Activated T-cell treated with anti-CD3 and anti-CD28 coated beads, Interleukin-2, amount 50 U/mL, for 72 hours (primary cell): ENCODE results near the gene NSF. TPM values are rescaled to one million over a fixed set of nuclear protein-coding genes. Genes with fewer than 3 reads are reported as not detected.
"Not testable (repeated sequence)": the region's sequence is repeated elsewhere in the genome, so short reads cannot be mapped to it uniquely, and the experiment has no call there.

ENCODE experiments used
- ATAC-seq, 2 donors: fragments of 150-1000 bp; cut with Tn5 transposase; replicated peaks in 1 of 2; 2 replicates each; pipeline ENCODE4 v1.10.0; 2021; ENCODE audit warnings: moderate library complexity in 2 of 2, mild to moderate bottlenecking in 1 of 2
- DNase-seq, 2 donors: peaks; one replicate each; pipeline ENCODE4 v3.0.0; 2021 to 2022; ENCODE audit warnings: mixed read lengths in 1 of 2
- H3K27ac Mint-ChIP-seq: one replicate; pipeline ENCODE4 v1.8.0; 2022; ENCODE audit warnings: mild to moderate bottlenecking, moderate library complexity, mixed read lengths
- H3K27me3 Mint-ChIP-seq: one replicate; pipeline ENCODE4 v1.8.0; 2022; ENCODE audit warnings: low read depth, mixed read lengths
- H3K36me3 Mint-ChIP-seq, 2 donors: one replicate each; pipeline ENCODE4 v1.8.0; 2022; ENCODE audit warnings: mixed read lengths in 2 of 2, mild to moderate bottlenecking in 1 of 2; ENCODE audit not compliant: insufficient read depth in 2 of 2
- H3K4me1 Mint-ChIP-seq: one replicate; pipeline ENCODE4 v1.8.0; 2022; ENCODE audit warnings: low read depth, mixed read lengths
- H3K4me3 Mint-ChIP-seq, 2 donors: one replicate each; pipeline ENCODE4 v1.8.0; 2022; ENCODE audit warnings: mild to moderate bottlenecking in 2 of 2, mixed read lengths in 2 of 2, moderate library complexity in 2 of 2
- H3K9me3 Mint-ChIP-seq, 2 donors: one replicate each; pipeline ENCODE4 v1.8.0; 2022; ENCODE audit warnings: mixed read lengths in 2 of 2
- total RNA-seq, 2 donors: library from RNA; stranded (reverse); gene quantifications; one replicate each; pipeline ENCODE4 v1.2.3, GENCODE V29; 2022

NSF gene
- total RNA-seq, 2 donors from 2014 or later, result 34.3 to 43.1 TPM

DNA sequence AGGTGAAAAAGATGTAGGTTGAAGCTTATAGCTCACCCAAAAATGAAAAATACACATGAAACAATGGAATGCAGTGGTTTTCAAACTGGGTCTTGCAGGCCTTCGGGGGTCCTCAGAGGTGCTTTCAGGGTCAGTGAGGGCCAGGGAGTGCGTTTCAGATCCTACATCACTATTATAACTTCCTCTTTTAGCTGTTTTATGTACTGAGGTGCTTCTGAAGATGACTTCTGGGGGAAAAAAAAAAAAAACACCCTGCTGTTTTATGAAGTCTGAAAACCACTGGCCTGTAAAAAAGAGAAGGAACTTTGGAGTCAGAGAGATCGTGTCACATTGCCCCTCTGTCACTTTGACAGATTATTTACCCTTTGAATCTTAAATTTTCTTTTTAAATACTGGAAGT lies 102.8 kb downstream of the NSF start:
- not testable (repeated sequence) for H3K27me3 Mint-ChIP-seq, H3K36me3 Mint-ChIP-seq, H3K4me3 Mint-ChIP-seq, DNase-seq, H3K27ac Mint-ChIP-seq, H3K9me3 Mint-ChIP-seq, ATAC-seq, H3K4me1 Mint-ChIP-seq

DNA sequence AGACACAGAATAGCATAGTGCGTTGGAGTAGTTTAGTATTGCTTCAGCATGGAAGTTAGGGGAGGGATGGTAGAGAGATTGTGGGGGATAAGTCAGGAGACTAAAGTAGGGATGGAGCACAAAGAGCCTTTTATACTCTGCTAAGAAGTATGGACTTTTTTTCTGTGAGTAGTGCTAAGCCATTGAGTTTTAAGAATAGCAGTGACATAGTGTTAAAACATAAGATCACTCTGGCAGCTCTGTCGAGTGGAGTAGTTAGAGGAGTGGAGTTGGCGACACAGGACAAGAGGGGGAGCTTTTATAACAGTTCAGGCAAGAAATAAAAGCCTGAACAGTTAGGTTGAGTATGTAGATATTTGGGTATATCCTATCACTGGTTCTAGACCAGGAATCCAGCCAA lies 106.1 kb downstream of the NSF start:
- H3K27me3 Mint-ChIP-seq, H3K27ac Mint-ChIP-seq, H3K4me3 Mint-ChIP-seq, H3K9me3 Mint-ChIP-seq, H3K36me3 Mint-ChIP-seq, H3K4me1 Mint-ChIP-seq, ATAC-seq, DNase-seq: not testable (repeated sequence)

DNA sequence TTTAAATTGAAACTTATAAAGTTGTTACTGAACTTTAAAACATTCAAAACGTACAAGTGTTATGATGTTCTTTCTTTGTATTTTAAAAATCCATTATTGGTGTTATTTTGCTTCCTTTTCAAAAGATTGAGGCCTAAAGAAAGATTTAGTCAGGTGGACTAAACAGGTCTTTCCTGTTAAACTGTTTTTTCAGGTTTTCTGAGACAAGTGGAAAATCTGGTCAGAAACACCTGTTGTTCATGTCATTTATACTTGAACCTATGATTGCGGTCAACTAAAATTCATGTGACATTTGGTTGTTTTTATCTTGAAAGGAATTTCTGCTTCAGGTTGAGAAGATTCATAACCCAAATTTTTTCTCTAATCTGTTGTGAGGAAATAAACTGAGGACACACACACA lies 108.5 kb downstream of the NSF start:
- H3K4me1 Mint-ChIP-seq, ATAC-seq, H3K9me3 Mint-ChIP-seq, H3K4me3 Mint-ChIP-seq, DNase-seq, H3K27me3 Mint-ChIP-seq, H3K27ac Mint-ChIP-seq, H3K36me3 Mint-ChIP-seq: not testable (repeated sequence)

DNA sequence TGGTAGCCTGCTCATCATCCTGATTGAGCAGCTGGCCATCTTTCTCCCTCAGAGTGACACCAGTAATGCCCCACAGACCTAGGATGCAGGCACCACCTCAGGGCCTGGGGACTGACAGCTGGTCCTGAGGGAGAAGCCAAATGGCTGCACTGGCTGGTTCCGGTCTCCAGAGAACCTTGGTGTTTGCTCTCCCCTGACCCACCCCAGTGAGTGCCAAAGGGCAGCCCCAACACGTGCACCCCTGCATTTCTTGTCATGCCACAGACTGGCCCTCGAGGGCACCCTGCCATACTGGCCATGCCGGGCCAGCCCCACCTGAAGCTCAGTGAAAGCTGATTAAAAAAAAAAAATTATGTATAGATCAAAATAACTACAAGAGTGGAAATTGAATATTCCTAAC lies 127.5 kb downstream of the NSF start:
- no peak overlapping the region for H3K27ac Mint-ChIP-seq
- DNase-seq (no peak), ATAC-seq (no peak)
- H3K4me1 Mint-ChIP-seq, result no peaks in the 10 kb centered on the region
- no peaks in the 10 kb centered on the region for H3K9me3 Mint-ChIP-seq
- no peaks in the 10 kb centered on the region for H3K27me3 Mint-ChIP-seq
- no peak overlapping the region for H3K4me3 Mint-ChIP-seq
- peaks cover 0 to 4% of the 10 kb centered on the region in 2 donors for H3K36me3 Mint-ChIP-seq

DNA sequence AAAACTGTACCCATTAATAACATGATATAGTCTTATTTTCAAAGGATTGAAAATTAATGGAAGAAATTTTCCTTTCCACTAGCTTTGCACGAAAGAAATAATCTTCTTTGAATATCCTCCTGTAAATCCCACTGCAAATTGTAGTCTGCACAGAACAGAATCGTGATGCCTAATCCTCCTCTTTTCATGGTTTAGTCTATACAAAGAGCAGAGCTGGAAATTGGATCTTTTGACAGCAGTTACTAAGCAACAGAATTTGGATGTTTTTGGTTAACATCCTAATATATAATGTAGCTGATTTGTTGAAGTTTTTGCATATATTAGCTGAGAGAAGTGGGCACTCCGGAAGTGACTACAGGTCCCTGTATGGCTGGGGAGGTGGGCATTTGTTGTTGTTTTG lies 129.4 kb downstream of the NSF start:
- Mint-ChIP-seq H3K27ac (no peak overlapping the region), H3K27me3 (no peaks in the 10 kb centered on the region), H3K4me3 (no peak overlapping the region), H3K4me1 (no peaks in the 10 kb centered on the region), H3K9me3 (no peaks in the 10 kb centered on the region), H3K36me3 (peaks cover 0 to 3% of the 10 kb centered on the region in 2 donors)
- DNase-seq (no peak), ATAC-seq (no peak)

DNA sequence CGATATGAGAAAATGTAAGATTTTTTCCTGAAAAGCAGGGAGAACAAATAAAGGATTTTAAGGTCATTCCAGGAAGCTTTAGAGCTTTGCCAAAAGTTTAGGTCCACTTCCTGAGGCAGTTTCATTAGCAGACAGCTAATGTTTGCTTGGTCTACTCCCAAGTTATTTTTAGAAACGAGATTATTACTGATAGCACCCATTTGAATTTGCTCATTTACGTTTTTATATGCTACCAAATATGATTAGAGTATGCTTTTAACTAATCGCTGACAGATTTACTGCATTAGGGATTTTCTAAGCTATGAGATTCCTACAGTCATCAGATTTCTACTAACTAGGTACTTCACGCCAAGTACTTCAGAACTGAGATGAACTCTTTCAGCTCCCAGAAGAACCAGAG lies 129.9 kb downstream of the NSF start:
- Mint-ChIP-seq H3K27ac (no peak overlapping the region), H3K36me3 (peaks cover 0 to 3% of the 10 kb centered on the region in 2 donors), H3K9me3 (no peaks in the 10 kb centered on the region), H3K27me3 (no peaks in the 10 kb centered on the region), H3K4me3 (no peak overlapping the region), H3K4me1 (no peaks in the 10 kb centered on the region)
- ATAC-seq (no peak), DNase-seq (no peak)

DNA sequence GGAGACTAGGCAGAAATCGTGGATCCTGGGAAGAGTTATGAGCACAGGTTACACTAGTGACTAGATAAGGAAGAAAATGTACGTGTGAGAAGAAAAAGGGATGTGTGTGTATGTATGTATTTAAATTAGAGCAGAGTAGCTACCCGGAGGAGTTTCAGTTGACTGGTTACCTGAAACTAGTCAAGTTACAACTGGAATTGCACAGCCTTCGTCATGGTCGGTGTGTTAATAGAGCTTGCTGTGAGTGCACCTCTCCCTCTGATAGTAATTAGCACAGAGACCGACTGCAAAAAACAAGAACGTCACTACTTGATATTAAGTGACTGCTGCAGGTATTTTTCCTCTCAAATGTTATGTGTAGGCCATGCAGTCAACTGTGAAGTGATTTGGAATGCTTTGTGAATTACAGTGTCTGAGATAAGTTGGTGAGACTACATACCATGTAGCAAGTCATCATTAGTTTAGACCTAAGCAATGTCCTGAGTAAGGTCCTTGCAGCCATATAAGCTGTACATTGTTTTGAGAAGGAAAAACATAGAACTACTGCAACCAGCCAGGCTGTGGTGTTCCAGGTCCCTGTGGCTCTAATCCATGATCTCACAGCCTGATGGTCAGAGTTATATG lies 132.3 kb downstream of the NSF start:
- Mint-ChIP-seq H3K27me3 (no peaks in the 10 kb centered on the region), H3K27ac (no peak overlapping the region), H3K36me3 (no peaks in the 10 kb centered on the region), H3K4me1 (no peaks in the 10 kb centered on the region), H3K9me3 (no peaks in the 10 kb centered on the region), H3K4me3 (no peak overlapping the region)
- no peak for ATAC-seq
- DNase-seq, result no peak

DNA sequence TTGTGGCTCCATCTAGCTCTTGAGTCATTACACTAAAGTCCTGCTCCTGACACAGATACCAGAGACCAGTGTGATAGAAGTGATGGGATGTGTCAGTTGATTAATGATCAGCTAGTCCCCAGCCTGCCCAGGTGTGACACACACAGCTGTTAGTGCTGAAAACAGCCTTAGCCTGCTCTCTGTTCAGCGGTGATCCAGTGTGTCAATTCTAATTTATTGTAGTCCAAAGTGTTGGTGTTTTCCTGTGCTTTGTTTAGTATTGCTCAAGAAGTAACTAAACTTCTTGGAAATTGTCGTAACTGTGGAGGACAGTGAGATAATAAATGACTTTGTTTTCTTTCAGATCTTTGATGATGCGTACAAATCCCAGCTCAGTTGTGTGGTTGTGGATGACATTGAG lies 135.7 kb downstream of the NSF start:
- H3K27ac Mint-ChIP-seq, result no peak overlapping the region
- no peaks in the 10 kb centered on the region for H3K9me3 Mint-ChIP-seq

DNA sequence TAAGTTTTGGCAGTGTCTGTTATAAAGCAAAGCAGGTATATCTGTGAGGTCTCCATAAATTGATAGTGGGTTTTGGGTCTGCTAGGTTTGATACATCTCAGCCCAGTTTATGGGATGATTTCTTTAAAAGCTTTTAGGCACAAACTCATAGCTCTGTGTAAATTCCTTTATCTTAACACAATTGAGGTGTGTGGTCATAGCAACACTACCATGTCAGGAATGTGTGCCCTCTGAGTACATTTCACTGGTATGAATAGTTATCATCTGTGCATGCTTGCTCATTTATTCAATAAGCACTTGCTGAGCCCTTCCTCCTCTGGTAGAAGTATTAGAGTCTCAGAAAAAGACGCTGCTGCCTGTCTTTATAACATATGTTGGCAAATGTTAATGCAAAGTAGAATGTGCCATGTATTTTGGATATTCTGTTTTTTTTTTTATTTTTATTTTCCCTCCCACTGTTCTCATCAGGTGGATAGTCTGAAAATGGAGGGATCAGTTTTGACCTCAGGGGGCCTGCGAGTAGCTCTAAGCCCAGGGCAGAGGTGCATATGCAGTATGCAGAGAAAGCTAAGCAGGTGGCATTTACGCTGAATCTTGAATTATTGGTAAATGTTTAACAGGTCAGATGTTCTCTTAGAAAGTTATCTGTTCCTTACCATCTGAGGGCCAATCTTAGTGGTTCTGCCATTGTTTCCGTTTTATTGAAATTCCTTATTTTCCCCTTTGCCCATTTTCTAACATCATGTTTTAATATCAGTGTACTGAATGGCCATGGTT lies 137.3 kb downstream of the NSF start:
- no peak for DNase-seq
- Mint-ChIP-seq H3K4me1 (no peaks in the 10 kb centered on the region), H3K27me3 (no peaks in the 10 kb centered on the region), H3K27ac (no peak overlapping the region), H3K9me3 (no peaks in the 10 kb centered on the region), H3K36me3 (no peaks in the 10 kb centered on the region), H3K4me3 (no peak overlapping the region)
- ATAC-seq, result no peak

More for the DNA sequence above, 135.7 kb downstream of the NSF start:
- Mint-ChIP-seq H3K4me1 (no peaks in the 10 kb centered on the region), H3K27me3 (no peaks in the 10 kb centered on the region), H3K4me3 (no peak overlapping the region), H3K36me3 (no peaks in the 10 kb centered on the region)
- DNase-seq (no peak), ATAC-seq (no peak)

DNA sequence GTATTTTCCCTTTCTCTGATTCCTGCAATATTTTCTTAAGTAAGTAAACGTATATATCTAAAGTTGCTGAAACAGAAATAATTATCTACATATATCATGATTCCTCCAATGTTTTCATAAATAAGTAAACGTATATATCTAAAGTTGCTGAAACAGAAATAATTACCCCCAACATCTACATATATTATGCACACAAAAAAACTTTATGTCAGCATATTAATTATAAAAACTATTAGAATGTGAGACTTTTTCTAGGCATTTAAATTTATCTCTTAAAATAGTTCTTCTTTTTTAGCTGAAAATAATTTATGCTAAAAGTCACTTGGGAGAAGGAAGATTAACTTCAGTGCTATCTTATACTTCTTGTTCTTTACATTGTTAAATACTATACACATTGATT lies 139.6 kb downstream of the NSF start:
- Mint-ChIP-seq H3K4me3 (no peak overlapping the region), H3K36me3 (no peaks in the 10 kb centered on the region), H3K4me1 (no peaks in the 10 kb centered on the region), H3K27me3 (no peaks in the 10 kb centered on the region), H3K9me3 (no peaks in the 10 kb centered on the region), H3K27ac (no peak overlapping the region)
- no peak for ATAC-seq
- no peak for DNase-seq

DNA sequence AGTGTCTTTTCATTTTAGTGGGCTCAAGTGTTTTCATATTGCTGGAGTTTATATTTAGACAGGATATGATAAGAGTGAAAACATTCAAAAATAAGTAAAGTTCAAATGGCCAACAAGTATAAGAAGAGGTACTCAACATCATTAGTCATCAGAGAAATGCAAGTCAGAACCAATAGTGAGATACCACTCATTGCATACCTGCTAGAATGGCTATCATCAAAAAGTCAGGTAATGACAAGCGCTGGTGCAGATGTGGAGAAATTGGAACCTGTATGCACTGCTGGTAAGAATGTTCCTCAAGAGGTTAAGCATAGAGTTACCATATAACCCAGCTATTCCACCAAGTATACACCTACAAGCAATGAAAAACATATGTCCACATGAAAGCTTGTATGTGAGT lies 140.2 kb downstream of the NSF start:
- H3K4me1 Mint-ChIP-seq, result no peaks in the 10 kb centered on the region
- no peaks in the 10 kb centered on the region for H3K36me3 Mint-ChIP-seq
- H3K27ac Mint-ChIP-seq, result no peak overlapping the region
- DNase-seq, result no peak
- no peak overlapping the region for H3K4me3 Mint-ChIP-seq
- H3K27me3 Mint-ChIP-seq, result no peaks in the 10 kb centered on the region
- no peaks in the 10 kb centered on the region for H3K9me3 Mint-ChIP-seq
- no peak for ATAC-seq

DNA sequence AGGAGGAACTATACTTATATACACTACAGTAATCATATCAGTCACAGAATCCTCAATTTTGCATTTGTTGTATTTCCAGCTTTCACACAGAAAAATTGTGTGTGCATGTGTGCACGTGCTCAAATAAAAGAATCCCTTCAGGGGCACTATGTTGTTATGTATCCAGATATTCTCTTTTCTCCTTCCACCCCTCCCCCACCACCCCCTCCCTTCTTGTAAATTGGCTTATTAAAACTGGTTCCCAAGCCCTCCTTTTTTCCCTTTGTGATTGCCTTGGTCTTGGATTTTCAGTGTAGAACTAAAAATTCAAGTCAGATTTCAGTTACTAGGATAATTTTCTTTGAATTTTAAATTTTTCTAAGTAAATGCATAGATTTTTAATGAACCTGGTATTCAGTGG lies 141.7 kb downstream of the NSF start:
- no peak overlapping the region for H3K27ac Mint-ChIP-seq
- ATAC-seq (no peak), DNase-seq (no peak)
- no peaks in the 10 kb centered on the region for H3K27me3 Mint-ChIP-seq
- H3K4me1 Mint-ChIP-seq, result no peaks in the 10 kb centered on the region
- H3K4me3 Mint-ChIP-seq, result no peak overlapping the region
- H3K9me3 Mint-ChIP-seq, result no peaks in the 10 kb centered on the region
- H3K36me3 Mint-ChIP-seq, result no peaks in the 10 kb centered on the region

DNA sequence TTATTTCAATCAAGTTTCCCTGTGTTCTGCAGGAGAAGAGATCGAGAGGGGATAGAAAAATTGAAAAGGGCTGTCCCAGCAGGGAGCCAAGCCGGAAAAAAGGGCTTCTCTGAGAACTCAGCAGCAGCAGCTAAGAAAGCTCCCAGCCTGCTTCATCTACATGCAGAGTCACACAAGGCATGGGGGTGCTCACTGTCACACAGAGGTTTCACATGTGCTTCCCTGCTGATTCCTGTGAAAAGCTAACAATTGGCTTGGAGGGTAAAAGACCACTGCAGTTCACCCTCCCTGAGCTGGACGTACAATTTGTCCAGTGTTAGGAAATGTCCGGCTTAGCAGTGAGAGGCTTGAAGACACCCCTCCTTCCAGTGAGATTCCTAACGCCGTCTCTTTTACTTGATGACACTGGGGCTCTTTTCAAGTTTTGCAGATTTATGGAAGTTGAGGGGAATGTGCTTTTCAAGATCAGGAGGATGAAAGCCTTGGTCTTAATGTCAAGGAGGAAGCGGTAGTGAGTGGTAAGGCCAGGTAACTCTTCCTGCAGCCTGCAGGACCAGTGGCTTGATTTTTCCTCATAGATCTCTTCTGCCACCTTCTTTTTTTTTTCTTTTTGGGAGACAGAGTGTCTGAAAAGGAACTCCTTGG lies 142.4 kb downstream of the NSF start:
- Mint-ChIP-seq H3K4me1 (no peaks in the 10 kb centered on the region), H3K36me3 (no peaks in the 10 kb centered on the region), H3K27ac (no peak overlapping the region), H3K4me3 (no peak overlapping the region), H3K27me3 (no peaks in the 10 kb centered on the region), H3K9me3 (no peaks in the 10 kb centered on the region)
- DNase-seq, result no peak
- ATAC-seq, result no peak
